Pancreas (tissue), 10 donors: ENCODE measurements around the gene DGKH. TPM values are rescaled to one million over a fixed set of nuclear protein-coding genes. Genes with fewer than 3 reads are reported as not detected.
"Not testable (repeated sequence)": the region's sequence is repeated elsewhere in the genome, so short reads cannot be mapped to it uniquely, and the experiment has no call there.

Experiments
- ATAC-seq, 4 donors: fragments of 200-7000 bp; cut with Tn5 transposase; one replicate each; pipeline versions ENCODE4 v1.8.0 to v1.9.1; 2020; ENCODE audit warnings: mild to moderate bottlenecking in 4 of 4, moderate library complexity in 4 of 4
- DNase-seq, 6 donors: peaks; one replicate each; pipeline ENCODE4 v3.0.0-alpha.2; 2020
- FAIRE-seq: peaks from 2 replicates; lab custom pipeline; 2012; peaks lifted over from hg19 to GRCh38; lab: Jason Lieb, UNC
- H3K27ac ChIP-seq, 4 donors: fragments of 200-600 bp; sonication (generic); 1 replicate in 3 of 4; 2 replicates in 1 of 4; pipeline versions ENCODE4 v1.5.0 to v1.8.0; 2020
- H3K27me3 ChIP-seq, 4 donors: fragments of 200-600 bp; one replicate each; pipeline ENCODE4 v1.8.0; 2021
- H3K36me3 ChIP-seq, 3 donors: fragments of 200-600 bp; sonication (generic) in 1 of 3; one replicate each; pipeline versions ENCODE4 v1.5.0 to v1.8.0; 2020 to 2021
- H3K4me1 ChIP-seq, 3 donors: fragments of 200-600 bp; one replicate each; pipeline ENCODE4 v1.8.0; 2021
- H3K4me3 ChIP-seq, 4 donors: fragments of 200-600 bp; sonication (generic) in 2 of 4; one replicate each; pipeline versions ENCODE4 v1.5.0 to v1.8.0; 2020 to 2021
- H3K9me3 ChIP-seq, 4 donors: fragments of 200-600 bp; one replicate each; pipeline ENCODE4 v1.8.0; 2021
- WGBS, 2 donors: extraction: QIAGEN DNeasy Blood & Tissue Kit; methylation state at CpG; one replicate each; pipeline ENCODE4 v1.1.7; 2013; 5-methylcytosine and 5-hydroxymethylcytosine counted together
- intact Hi-C, 3 donors: fragments of 100-400 bp; cut with DNase I; formaldehyde crosslinking; loops; one replicate each; pipeline versions ENCODE4 v1.11.1 to v1.14.2; 2022
- polyA plus RNA-seq, 2 donors: library from polyadenylated mRNA; stranded (reverse); fragments of 200-250 nt; gene quantifications; one replicate each; pipeline ENCODE4 v1.2.3, GENCODE V29; 2013
- total RNA-seq, 6 donors: library from RNA; stranded (reverse); fragmentation: NEBNext Ultra II Directional in 4 of 6; extraction: Animal tissue kit (Norgen Biotek cat#: 25700) in 4 of 6; gene quantifications; one replicate each; pipeline versions ENCODE4 v1.2.1 to v1.2.4, GENCODE V29; 2021 to 2023
- TF ChIP-seq, protein P1 (sequence below), 4 donors: fragments of 200-600 bp; sonication (generic) in 3 of 4; IDR thresholded peaks; one replicate each; pipeline versions ENCODE4 v1.5.0 to v1.8.0; 2021; ENCODE audit warnings: antibody characterized with exemption in 4 of 4
- donor health status: healthy with polysubstance abuse.
- donor health status: DM: no; HTN: no; CAD: no; lungs with moderate emphysema.
- donor health status: DM: no; HTN: no; CAD: no.
- donor health status: control.
- donor health status: control.
- donor health status: Bipolar disorder and iron deficiency.
- donor health status: DM: yes; HTN: yes; CAD: no.
- donor health status: DM: no; HTN: no; CAD: no.
- donor health status: DM: no; HTN: no; CAD: no.
- donor health status: DM: yes; HTN: yes; CAD: no.

Gene DGKH
- total and polyA plus RNA-seq, 8 donors = 0.87 to 5.0 (median 1.6) TPM

DNA sequence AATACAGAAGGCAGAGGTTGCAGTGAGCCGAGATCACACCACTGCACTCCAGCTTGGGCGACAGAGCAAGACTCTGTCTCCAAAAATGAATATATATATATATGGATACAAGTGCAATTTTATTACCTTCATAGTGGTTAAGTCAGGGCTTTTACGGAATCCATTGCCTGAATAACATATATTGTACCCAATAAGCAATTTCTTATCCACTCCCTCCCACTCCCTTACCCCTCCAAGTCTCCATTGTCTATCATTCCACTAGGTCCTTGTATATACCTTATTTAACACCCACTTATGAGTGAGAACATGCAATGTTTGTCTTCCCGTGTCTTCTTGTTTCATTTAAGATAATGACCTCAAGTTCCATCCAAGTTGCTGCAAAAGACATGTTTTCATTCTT, 175.2 kb downstream of the DGKH start:
- TF ChIP-seq, protein P1, sequence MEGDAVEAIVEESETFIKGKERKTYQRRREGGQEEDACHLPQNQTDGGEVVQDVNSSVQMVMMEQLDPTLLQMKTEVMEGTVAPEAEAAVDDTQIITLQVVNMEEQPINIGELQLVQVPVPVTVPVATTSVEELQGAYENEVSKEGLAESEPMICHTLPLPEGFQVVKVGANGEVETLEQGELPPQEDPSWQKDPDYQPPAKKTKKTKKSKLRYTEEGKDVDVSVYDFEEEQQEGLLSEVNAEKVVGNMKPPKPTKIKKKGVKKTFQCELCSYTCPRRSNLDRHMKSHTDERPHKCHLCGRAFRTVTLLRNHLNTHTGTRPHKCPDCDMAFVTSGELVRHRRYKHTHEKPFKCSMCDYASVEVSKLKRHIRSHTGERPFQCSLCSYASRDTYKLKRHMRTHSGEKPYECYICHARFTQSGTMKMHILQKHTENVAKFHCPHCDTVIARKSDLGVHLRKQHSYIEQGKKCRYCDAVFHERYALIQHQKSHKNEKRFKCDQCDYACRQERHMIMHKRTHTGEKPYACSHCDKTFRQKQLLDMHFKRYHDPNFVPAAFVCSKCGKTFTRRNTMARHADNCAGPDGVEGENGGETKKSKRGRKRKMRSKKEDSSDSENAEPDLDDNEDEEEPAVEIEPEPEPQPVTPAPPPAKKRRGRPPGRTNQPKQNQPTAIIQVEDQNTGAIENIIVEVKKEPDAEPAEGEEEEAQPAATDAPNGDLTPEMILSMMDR (IDR thresholded peaks at IDR 0.05) = no peak
- no peak for DNase-seq
- no peak for FAIRE-seq
- Histone ChIP-seq H3K27me3 (no peaks in the 10 kb centered on the region), H3K27ac (no peak overlapping the region), H3K9me3 (no peaks in the 10 kb centered on the region), H3K4me1 (no peaks in the 10 kb centered on the region), H3K4me3 (no peak overlapping the region), H3K36me3 (no peaks in the 10 kb centered on the region)
- intact Hi-C loops = no loop called here
- no peak for ATAC-seq
- WGBS, 2 donors = 74 to 83% methylated on average over 4 of the region's 4 CpGs

DNA sequence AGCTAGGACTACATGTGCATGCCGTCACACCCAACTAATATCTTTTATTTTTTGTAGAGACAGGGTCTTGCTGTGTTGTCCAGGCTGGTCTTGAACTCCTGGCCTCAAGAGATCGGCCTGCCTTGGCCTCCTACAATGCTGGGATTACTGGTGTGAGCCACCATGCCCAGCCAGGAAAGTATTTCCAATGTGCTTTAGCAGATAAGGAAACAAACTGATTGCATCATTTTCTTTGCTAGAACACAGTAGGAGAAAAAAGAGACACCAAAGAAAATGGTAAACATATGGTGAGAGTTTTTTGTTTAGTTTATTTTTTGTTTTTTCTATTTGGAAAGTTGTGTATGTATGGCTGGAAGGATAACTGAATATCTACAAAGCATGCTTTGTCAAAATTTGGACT, 176.6 kb downstream of the DGKH start:
- no peaks in the 10 kb centered on the region for H3K4me1 ChIP-seq
- TF ChIP-seq, protein P1 (IDR thresholded peaks at IDR 0.05) = no peak
- DNase-seq (no peak), FAIRE-seq (no peak), ATAC-seq (no peak)
- H3K4me3 ChIP-seq = no peak overlapping the region
- intact Hi-C loops = no loop called here
- H3K27ac ChIP-seq = no peak overlapping the region
- no peaks in the 10 kb centered on the region for H3K9me3 ChIP-seq
- WGBS, 2 donors = 91 to 98% methylated on average over 2 of the region's 2 CpGs
- H3K36me3 ChIP-seq = no peaks in the 10 kb centered on the region
- no peaks in the 10 kb centered on the region for H3K27me3 ChIP-seq

DNA sequence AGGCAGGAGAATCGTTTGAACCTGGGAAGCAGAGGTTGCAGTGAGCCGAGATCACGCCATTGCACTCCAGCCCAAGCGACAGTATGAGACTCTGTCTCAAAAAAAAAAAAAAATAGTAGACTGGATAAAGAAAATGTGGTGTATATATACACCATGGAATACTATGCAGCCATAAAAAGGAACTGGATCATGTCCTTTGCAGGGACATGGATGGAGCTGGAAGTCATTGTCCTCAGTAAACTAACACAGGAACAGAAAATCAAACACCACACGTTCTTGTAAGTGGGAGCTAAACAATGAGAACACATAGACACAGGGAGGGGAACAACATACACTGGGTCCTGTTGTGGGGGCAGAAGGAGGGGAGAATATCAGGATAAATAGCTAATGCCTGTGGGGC, 178.3 kb downstream of the DGKH start:
- not testable (repeated sequence) for FAIRE-seq, H3K36me3 ChIP-seq

DNA sequence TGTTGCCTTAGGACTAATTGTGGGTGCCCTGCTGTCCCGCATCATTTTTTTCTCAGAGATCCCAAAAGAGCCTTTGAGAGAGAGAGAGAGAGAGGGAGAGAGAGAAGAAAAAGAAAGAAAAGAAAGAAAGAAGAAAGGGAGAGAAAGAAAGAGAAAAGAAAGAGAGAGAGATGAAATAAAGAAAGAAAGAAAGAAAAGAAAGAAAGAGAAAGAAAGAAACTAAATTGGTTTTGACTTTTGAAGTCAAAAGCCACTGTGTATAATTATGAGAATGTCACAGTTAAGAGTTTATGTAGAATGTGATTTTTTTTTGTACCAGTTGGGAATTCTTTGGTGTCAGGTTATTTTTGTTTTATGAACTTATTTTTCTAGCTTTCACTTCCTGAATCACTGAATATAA, 180.1 kb downstream of the DGKH start:
- intact Hi-C loops = no loop called here
- no peaks in the 10 kb centered on the region for H3K27me3 ChIP-seq
- no peaks in the 10 kb centered on the region for H3K9me3 ChIP-seq
- no peaks in the 10 kb centered on the region for H3K4me1 ChIP-seq
- no peak for DNase-seq
- H3K36me3 ChIP-seq = no peaks in the 10 kb centered on the region
- H3K27ac ChIP-seq = no peak overlapping the region
- no peak for ATAC-seq
- 95 to 99% methylated on average over 1 of the region's 1 CpG for WGBS, 2 donors
- TF ChIP-seq, protein P1 (IDR thresholded peaks at IDR 0.05) = no peak
- no peak for FAIRE-seq
- no peak overlapping the region for H3K4me3 ChIP-seq

More for the DNA sequence above, 178.3 kb downstream of the DGKH start:
- 91 to 94% methylated on average over 5 of the region's 5 CpGs for WGBS, 2 donors
- H3K27me3 ChIP-seq, DNase-seq, H3K27ac ChIP-seq, intact Hi-C loops, ATAC-seq, H3K4me1 ChIP-seq, H3K4me3 ChIP-seq, H3K9me3 ChIP-seq: not testable (repeated sequence)

DNA sequence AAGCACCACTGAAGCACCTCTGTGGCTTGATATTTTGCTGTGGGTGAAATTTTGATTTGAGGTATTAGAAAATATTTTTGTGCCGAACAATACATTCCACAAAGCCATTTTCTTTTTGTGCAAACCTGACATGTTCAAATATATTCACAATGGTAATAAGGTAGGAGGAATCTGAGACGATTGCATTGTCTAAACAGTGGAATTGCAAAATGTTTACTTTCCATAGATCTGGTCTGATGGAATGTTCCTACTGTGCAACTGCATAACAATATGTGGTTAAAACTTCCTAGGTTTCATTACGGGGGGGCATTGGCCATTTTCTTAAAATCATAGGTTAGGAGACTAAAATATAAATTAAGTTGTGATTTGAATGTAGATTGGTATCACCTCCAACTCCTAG, 180.8 kb downstream of the DGKH start:
- no peaks in the 10 kb centered on the region for H3K36me3 ChIP-seq
- no peaks in the 10 kb centered on the region for H3K4me1 ChIP-seq
- ATAC-seq (no peak), DNase-seq (no peak), FAIRE-seq (no peak)
- no peaks in the 10 kb centered on the region for H3K9me3 ChIP-seq
- intact Hi-C loops = no loop called here
- no peak overlapping the region for H3K27ac ChIP-seq
- no peaks in the 10 kb centered on the region for H3K27me3 ChIP-seq
- TF ChIP-seq, protein P1 (IDR thresholded peaks at IDR 0.05) = no peak
- no peak overlapping the region for H3K4me3 ChIP-seq
- WGBS, 2 donors = 49 to 58% methylated on average over 3 of the region's 3 CpGs
